Neural progenitor cell (in vitro differentiated cells): ENCODE results near the gene DPH3. TPM values are rescaled to one million over a fixed set of nuclear protein-coding genes. Genes with fewer than 3 reads are reported as not detected.

ENCODE experiments used
- DNase-seq: peaks from one replicate; pipeline ENCODE4 v3.0.0-alpha.2; 2016; ENCODE audit warnings: low spot score
- H2AFZ ChIP-seq: fragments of 200-600 bp; sonication (generic); replicated peaks from 2 replicates; pipeline ENCODE4 v1.6.1; 2016; ENCODE audit warnings: antibody characterized with exemption
- H3F3A ChIP-seq: fragments of 200-600 bp; sonication (generic); 2 replicates; pipeline ENCODE4 v1.6.1; 2016; ENCODE audit warnings: antibody characterized with exemption, low read depth
- H3K27ac ChIP-seq: fragments of 200-600 bp; sonication (generic); 2 replicates; pipeline ENCODE4 v1.5.1; 2016; ENCODE audit warnings: mild to moderate bottlenecking
- H3K27me3 ChIP-seq: fragments of 200-600 bp; sonication (generic); 2 replicates; pipeline ENCODE4 v1.6.1; 2016; ENCODE audit warnings: mild to moderate bottlenecking, moderate library complexity
- H3K36me3 ChIP-seq: fragments of 200-600 bp; sonication (generic); 2 replicates; pipeline ENCODE4 v1.5.1; 2016
- H3K4me1 ChIP-seq: fragments of 200-600 bp; sonication (generic); 2 replicates; pipeline ENCODE4 v1.6.1; 2016; ENCODE audit warnings: mixed run types
- H3K4me2 ChIP-seq: fragments of 200-600 bp; sonication (generic); 2 replicates; pipeline ENCODE4 v1.6.1; 2016
- H3K4me3 ChIP-seq: fragments of 200-600 bp; sonication (generic); 2 replicates; pipeline ENCODE4 v1.5.1; 2016
- H3K79me2 ChIP-seq: fragments of 200-600 bp; sonication (generic); 2 replicates; pipeline ENCODE4 v1.6.1; 2016; ENCODE audit warnings: low read depth
- H3K9ac ChIP-seq: fragments of 200-600 bp; sonication (generic); 2 replicates; pipeline ENCODE4 v1.6.1; 2016
- H3K9me3 ChIP-seq: fragments of 200-600 bp; sonication (generic); 2 replicates; pipeline ENCODE4 v1.5.1; 2016; ENCODE audit warnings: low read depth
- H4K20me1 ChIP-seq: fragments of 200-600 bp; sonication (generic); 2 replicates; pipeline ENCODE4 v1.6.1; 2016; ENCODE audit warnings: low read depth
- H3K27ac Mint-ChIP-seq: 3 replicates; pipeline ENCODE4 v1.8.0; 2021; ENCODE audit warnings: mixed read lengths
- H3K27me3 Mint-ChIP-seq: 2 replicates; pipeline ENCODE4 v1.8.0; 2022; ENCODE audit warnings: low read depth, mild to moderate bottlenecking, inconsistent platforms, moderate library complexity, mixed read lengths; ENCODE audit not compliant: insufficient read depth
- H3K36me3 Mint-ChIP-seq: 3 replicates; pipeline ENCODE4 v1.8.0; 2021; ENCODE audit warnings: mixed read lengths
- H3K4me1 Mint-ChIP-seq: 3 replicates; pipeline ENCODE4 v1.8.0; 2021; ENCODE audit warnings: mixed read lengths
- H3K4me3 Mint-ChIP-seq: 3 replicates; pipeline ENCODE4 v1.8.0; 2021; ENCODE audit warnings: mild to moderate bottlenecking, moderate library complexity, mixed read lengths
- H3K9me3 Mint-ChIP-seq: 3 replicates; pipeline ENCODE4 v1.8.0; 2020; ENCODE audit warnings: mixed read lengths
- EZH2 ChIP-seq: fragments of 200-600 bp; sonication (generic); IDR thresholded peaks from 2 replicates; pipeline ENCODE4 v1.6.1; 2017; ENCODE audit warnings: antibody characterized with exemption, mild to moderate bottlenecking, moderate library complexity
- EZH2phosphoT487 ChIP-seq: fragments of 200-600 bp; sonication (generic); IDR thresholded peaks from 2 replicates; pipeline ENCODE4 v1.6.1; 2017; ENCODE audit warnings: antibody characterized with exemption
- total RNA-seq: library from RNA; depleted of rRNA; stranded (reverse); fragments of >200 nt; gene quantifications from 2 replicates; pipeline ENCODE4 v1.2.3, GENCODE V29; 2015; ENCODE audit warnings: low replicate concordance
- TF ChIP-seq, protein P1 (sequence below): fragments of 200-600 bp; sonication (generic); IDR thresholded peaks from 2 replicates; pipeline ENCODE4 v1.5.1; 2017; ENCODE audit warnings: antibody characterized with exemption, mild to moderate bottlenecking

The DPH3 gene
- total RNA-seq, 1 donor from 2014 or later, result 31.2 TPM

DNA sequence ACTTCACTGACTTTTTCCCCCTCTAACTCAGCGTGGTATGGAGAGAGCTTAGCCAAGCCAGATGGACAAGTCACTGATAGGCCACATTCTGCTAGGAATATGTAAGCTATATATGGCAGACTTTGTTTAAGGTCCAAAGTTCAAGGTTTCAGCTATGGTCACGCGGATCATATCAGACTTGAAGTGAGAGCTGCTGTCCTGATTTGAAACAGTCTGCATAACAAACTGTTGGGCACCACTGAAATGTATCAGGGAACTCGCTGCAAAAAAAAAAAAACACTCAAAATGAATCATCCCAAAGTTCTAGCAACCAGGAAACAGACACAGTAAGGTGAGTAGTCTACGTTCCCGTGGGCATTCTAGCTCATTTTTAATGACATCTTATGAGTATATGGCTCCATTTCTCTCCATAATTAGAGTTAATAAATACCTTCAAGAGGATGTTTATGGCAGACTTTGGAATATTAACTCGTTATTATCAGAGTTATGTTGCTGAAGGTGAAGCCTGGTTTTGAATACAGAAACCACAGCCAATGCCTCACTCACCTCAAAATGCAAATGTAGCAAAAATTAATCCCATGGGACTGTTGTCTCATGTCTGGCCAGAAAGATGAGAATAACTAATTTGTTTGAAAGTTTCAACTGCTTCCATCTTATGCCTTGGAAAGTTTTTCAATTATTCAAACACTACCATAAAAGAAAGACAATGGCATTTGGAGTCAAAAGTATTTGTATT lies 12.3 kb downstream of the DPH3 start:
- Mint-ChIP-seq H3K36me3 (no peaks in the 10 kb centered on the region), H3K4me3 (no peak overlapping the region), H3K27me3 (no peaks in the 10 kb centered on the region), H3K9me3 (no peaks in the 10 kb centered on the region), H3K4me1 (peaks cover 3% of the 10 kb centered on the region), H3K27ac (no peak overlapping the region)
- Histone ChIP-seq H3K27ac (no peak overlapping the region), H2AFZ (no peak overlapping the region), H3K4me1 (peaks cover 17% of the 10 kb centered on the region), H3K9ac (no peak overlapping the region), H3K9me3 (no peaks in the 10 kb centered on the region), H3K36me3 (no peaks in the 10 kb centered on the region), H3K4me3 (no peak overlapping the region), H3K79me2 (no peaks in the 10 kb centered on the region), H3K27me3 (no peaks in the 10 kb centered on the region), H3K4me2 (no peak overlapping the region), H3F3A (peaks cover 16% of the 10 kb centered on the region), H4K20me1 (no peaks in the 10 kb centered on the region)
- DNase-seq, result no peak
- TF ChIP-seq EZH2 (no peak), EZH2phosphoT487 (no peak)
- TF ChIP-seq, protein P1, sequence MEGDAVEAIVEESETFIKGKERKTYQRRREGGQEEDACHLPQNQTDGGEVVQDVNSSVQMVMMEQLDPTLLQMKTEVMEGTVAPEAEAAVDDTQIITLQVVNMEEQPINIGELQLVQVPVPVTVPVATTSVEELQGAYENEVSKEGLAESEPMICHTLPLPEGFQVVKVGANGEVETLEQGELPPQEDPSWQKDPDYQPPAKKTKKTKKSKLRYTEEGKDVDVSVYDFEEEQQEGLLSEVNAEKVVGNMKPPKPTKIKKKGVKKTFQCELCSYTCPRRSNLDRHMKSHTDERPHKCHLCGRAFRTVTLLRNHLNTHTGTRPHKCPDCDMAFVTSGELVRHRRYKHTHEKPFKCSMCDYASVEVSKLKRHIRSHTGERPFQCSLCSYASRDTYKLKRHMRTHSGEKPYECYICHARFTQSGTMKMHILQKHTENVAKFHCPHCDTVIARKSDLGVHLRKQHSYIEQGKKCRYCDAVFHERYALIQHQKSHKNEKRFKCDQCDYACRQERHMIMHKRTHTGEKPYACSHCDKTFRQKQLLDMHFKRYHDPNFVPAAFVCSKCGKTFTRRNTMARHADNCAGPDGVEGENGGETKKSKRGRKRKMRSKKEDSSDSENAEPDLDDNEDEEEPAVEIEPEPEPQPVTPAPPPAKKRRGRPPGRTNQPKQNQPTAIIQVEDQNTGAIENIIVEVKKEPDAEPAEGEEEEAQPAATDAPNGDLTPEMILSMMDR, result no peak

DNA sequence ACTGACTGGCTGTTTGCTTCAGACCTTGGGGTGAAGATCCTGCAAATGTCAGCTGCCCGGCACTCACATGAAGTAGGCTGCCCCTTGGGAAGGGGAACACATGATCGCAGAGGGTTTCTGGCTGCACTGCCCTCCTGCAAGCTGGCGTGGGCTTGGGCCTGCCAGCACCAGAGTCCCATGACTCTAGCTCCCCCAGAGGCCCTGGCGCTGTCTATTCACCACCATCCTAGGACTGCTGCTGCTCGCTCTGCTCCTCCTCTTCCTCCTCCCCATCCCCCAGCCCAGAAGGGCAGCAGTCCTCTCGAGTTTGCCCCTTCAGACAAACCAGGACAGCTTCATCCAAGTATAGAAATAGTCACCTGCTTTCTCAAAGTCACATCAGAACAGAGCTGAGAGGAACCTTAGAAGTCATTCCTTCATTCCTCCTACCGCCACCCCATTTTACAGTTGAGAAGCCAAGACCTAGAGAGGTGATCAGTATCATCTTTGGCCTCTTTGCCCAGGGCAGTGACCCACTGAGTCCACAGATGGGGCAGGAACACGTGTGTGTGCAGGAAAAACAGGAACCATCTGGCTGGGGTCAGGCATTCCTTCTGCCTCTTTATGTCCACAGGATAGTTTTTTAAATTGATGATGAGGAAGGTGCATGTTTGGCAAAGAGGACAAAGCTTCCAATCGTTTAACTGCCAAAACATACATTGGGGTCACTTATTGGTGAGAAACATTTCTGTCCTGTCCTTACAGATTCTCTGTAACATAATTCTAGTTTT lies 13.2 kb downstream of the DPH3 start:
- Histone ChIP-seq H3K79me2 (no peaks in the 10 kb centered on the region), H3K9ac (no peak overlapping the region), H3K4me2 (no peak overlapping the region), H3K4me1 (peaks cover 15% of the 10 kb centered on the region), H2AFZ (no peak overlapping the region), H3K27ac (no peak overlapping the region), H3K9me3 (no peaks in the 10 kb centered on the region), H4K20me1 (no peaks in the 10 kb centered on the region), H3K4me3 (no peak overlapping the region), H3K27me3 (no peaks in the 10 kb centered on the region), H3F3A (peaks cover 16% of the 10 kb centered on the region), H3K36me3 (no peaks in the 10 kb centered on the region)
- TF ChIP-seq, protein P1, result no peak
- no peak for TF ChIP-seq EZH2
- TF ChIP-seq EZH2phosphoT487, result no peak
- Mint-ChIP-seq H3K4me3 (no peak overlapping the region), H3K27me3 (no peaks in the 10 kb centered on the region), H3K4me1 (peaks cover 7% of the 10 kb centered on the region), H3K27ac (no peak overlapping the region), H3K9me3 (no peaks in the 10 kb centered on the region), H3K36me3 (no peaks in the 10 kb centered on the region)
- no peak for DNase-seq

DNA sequence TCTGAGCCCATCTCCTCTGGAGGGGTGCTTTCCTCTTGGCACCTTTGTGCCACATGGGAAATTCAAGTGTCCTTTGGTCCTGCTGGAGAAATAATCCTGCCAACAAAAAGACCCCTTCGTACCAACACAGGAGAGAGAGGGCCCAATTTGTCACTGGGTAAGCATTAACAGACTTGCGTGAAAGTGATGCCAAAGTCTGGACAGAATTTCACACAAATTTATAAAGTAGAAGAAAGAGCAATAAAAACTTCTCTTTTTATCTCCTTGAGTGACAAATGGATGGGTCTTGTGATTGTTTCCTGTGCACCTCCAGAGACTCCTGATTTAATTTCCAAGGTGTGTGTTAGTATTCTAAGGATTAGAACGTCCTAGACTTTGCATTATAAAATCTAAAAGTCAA lies 14.9 kb downstream of the DPH3 start:
- Mint-ChIP-seq H3K4me3 (no peak overlapping the region), H3K4me1 (peaks cover 7% of the 10 kb centered on the region), H3K27ac (no peak overlapping the region), H3K9me3 (no peaks in the 10 kb centered on the region), H3K27me3 (no peaks in the 10 kb centered on the region), H3K36me3 (no peaks in the 10 kb centered on the region)
- no peaks in the 10 kb centered on the region for H3K27me3 ChIP-seq
- no peak overlapping the region for H3K4me3 ChIP-seq
- H2AFZ ChIP-seq, result no peak overlapping the region
- no peaks in the 10 kb centered on the region for H3K4me1 ChIP-seq
- no peak overlapping the region for H3K4me2 ChIP-seq
- no peak overlapping the region for H3K9ac ChIP-seq
- H3K36me3 ChIP-seq, result no peaks in the 10 kb centered on the region
- peaks cover 2% of the 10 kb centered on the region for H3F3A ChIP-seq
- no peak overlapping the region for H3K27ac ChIP-seq
- DNase-seq, result no peak
- TF ChIP-seq, protein P1, result no peak
- TF ChIP-seq EZH2phosphoT487 (no peak), EZH2 (no peak)
- H3K79me2 ChIP-seq, result no peaks in the 10 kb centered on the region
- no peaks in the 10 kb centered on the region for H4K20me1 ChIP-seq
- H3K9me3 ChIP-seq, result no peaks in the 10 kb centered on the region
